ENCODE results near the gene CFD.

DNA sequence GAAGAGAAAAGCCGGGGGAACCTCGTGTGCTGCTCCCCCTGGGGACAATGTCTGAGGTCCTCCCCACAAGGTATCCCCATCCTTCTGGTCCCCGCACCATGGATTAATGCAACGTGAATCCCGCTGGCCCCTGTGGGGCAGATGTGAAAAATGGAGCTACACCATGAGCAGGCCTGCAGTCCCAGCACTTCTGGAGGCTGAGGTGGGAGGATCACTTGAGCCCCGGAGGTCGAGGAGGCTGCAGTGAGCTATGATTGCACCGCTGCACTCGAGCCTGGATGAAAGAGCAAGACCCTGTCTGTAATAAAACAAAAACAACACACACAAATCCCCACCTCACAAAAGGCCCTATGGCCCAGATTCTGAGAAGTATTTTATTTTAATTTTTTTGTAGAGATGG, 1.2 kb upstream of the CFD start:
- TF ChIP-seq EP300 (IDR thresholded peaks at IDR 0.05), result no peak
- TF ChIP-seq, protein P1, sequence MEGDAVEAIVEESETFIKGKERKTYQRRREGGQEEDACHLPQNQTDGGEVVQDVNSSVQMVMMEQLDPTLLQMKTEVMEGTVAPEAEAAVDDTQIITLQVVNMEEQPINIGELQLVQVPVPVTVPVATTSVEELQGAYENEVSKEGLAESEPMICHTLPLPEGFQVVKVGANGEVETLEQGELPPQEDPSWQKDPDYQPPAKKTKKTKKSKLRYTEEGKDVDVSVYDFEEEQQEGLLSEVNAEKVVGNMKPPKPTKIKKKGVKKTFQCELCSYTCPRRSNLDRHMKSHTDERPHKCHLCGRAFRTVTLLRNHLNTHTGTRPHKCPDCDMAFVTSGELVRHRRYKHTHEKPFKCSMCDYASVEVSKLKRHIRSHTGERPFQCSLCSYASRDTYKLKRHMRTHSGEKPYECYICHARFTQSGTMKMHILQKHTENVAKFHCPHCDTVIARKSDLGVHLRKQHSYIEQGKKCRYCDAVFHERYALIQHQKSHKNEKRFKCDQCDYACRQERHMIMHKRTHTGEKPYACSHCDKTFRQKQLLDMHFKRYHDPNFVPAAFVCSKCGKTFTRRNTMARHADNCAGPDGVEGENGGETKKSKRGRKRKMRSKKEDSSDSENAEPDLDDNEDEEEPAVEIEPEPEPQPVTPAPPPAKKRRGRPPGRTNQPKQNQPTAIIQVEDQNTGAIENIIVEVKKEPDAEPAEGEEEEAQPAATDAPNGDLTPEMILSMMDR (IDR thresholded peaks at IDR 0.05), result no peak
